HL-60 (cell line): ENCODE data around the gene SPATA46.

ENCODE experiments used
- DNase-seq, 2 experiments: peaks; one replicate each; pipeline ENCODE4 v3.0.0-alpha.2; 2010 to 2020; ENCODE audit warnings: low read depth in 1 of 2, low spot score in 1 of 2
- H3K27ac ChIP-seq: fragments of 250-450 bp; sonication (Bioruptor Pico); replicated peaks from 2 replicates; pipeline ENCODE4 v1.5.1; 2020; ENCODE audit warnings: mild to moderate bottlenecking, moderate library complexity
- H3K27me3 ChIP-seq: fragments of 250-450 bp; sonication (Bioruptor Pico); 2 replicates; pipeline ENCODE4 v1.5.1; 2021; ENCODE audit warnings: mild to moderate bottlenecking, moderate library complexity; ENCODE audit not compliant: insufficient read depth, poor library complexity, severe bottlenecking
- H3K4me3 ChIP-seq: replicated peaks from 2 replicates; pipeline ENCODE4 v1.5.1; 2011; ENCODE audit warnings: mild to moderate bottlenecking, control low read depth, low read length; ENCODE audit not compliant: insufficient read depth
- CTCF ChIP-seq: IDR thresholded peaks from one replicate; pipeline ENCODE4 v1.5.1; 2011; ENCODE audit warnings: low read length, control low read depth, inconsistent platforms; ENCODE audit not compliant: insufficient read depth
- GABPA ChIP-seq: IDR thresholded peaks from 2 replicates; pipeline ENCODE4 v1.6.1; 2012; ENCODE audit warnings: low read depth
- POLR2AphosphoS5 ChIP-seq: IDR thresholded peaks from 2 replicates; pipeline ENCODE4 v1.6.1; 2012; ENCODE audit warnings: low read depth
- REST ChIP-seq: IDR thresholded peaks from 2 replicates; pipeline ENCODE4 v1.6.1; 2012; ENCODE audit warnings: low read depth; ENCODE audit not compliant: insufficient replicate concordance
- SPI1 ChIP-seq: IDR thresholded peaks from 2 replicates; pipeline ENCODE4 v1.6.1; 2012; ENCODE audit warnings: low read depth, mild to moderate bottlenecking, borderline replicate concordance

The SPATA46 gene

GRCh38 chr1:162412002-162412401 lies 35.3 kb upstream of the SPATA46 start, which contains the start of gene SH2D1B:
Gene SH2D1B (minus strand): TSS chr1:162412136. CDS start chr1:162412016, 120 bp downstream.
- H3K27me3 ChIP-seq: no peaks in the 10 kb centered on the region
- no peak for DNase-seq
- H3K27ac ChIP-seq: no peak within 1 kb of the TSS
- H3K4me3 ChIP-seq: no peak within 1 kb of the TSS
- no peak for TF ChIP-seq CTCF
- no peak for TF ChIP-seq POLR2AphosphoS5
- TF ChIP-seq REST: no peak
- TF ChIP-seq GABPA: no peak
- TF ChIP-seq SPI1: no peak

GRCh38 chr1:162407539-162407938 lies 30.9 kb upstream of the SPATA46 start:
- TF ChIP-seq REST: no peak
- H3K4me3 ChIP-seq: no peak overlapping the region
- H3K27ac ChIP-seq: no peak overlapping the region
- H3K27me3 ChIP-seq: no peaks in the 10 kb centered on the region
- no peak for DNase-seq

GRCh38 chr1:162406811-162407210 lies 30.2 kb upstream of the SPATA46 start:
- TF ChIP-seq SPI1 (no peak), REST (no peak), GABPA (no peak), CTCF (no peak), POLR2AphosphoS5 (no peak)
- Histone ChIP-seq H3K27me3 (no peaks in the 10 kb centered on the region), H3K4me3 (no peak overlapping the region), H3K27ac (no peak overlapping the region)
- no peak for DNase-seq

- no peak for TF ChIP-seq REST
- TF ChIP-seq POLR2AphosphoS5: no peak
- TF ChIP-seq GABPA: no peak
- TF ChIP-seq CTCF: no peak
- Histone ChIP-seq H3K4me3 (no peak overlapping the region), H3K27ac (no peak overlapping the region), H3K27me3 (peaks cover 3% of the 10 kb centered on the region)
- DNase-seq: no peak
Measured at GRCh38 chr1:162405800-162406199, 29.1 kb upstream of the SPATA46 start.
